CD4-positive, alpha-beta T cell treated with Interleukin-1 beta for 1 hour (primary cell): ENCODE data around the gene ALDH1L1.
"Not testable (repeated sequence)": the region's sequence is repeated elsewhere in the genome, so short reads cannot be mapped to it uniquely, and the experiment has no call there.

Source experiments
- DNase-seq, 2 donors: peaks; one replicate each; pipeline ENCODE4 v3.0.0-alpha.2; 2020 to 2022

Gene ALDH1L1

GRCh38 chr3:126081618-126082361 lies 98.6 kb downstream of the ALDH1L1 start:
- no peak for DNase-seq

- no peak for DNase-seq
Observed at GRCh38 chr3:126080970-126081369, 99.4 kb downstream of the ALDH1L1 start.

DNA sequence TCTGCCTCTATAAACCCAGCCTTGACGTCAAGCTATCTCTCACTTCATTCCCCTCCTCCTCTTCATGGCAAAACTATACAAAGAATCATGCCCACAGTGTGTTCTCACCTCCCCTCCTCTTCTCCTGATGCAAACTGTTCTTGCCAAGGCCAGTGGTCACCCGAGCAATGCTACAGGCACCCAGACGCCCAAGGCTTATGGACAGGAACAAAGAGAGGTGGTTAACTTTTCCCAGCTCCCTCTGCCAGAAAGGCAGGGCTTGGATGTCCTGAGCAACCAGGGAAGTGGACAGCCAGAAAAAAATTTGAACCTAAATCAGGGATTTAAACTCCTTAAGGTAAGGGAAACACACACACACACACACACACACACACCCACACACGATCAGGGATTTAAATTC lies 101.5 kb downstream of the ALDH1L1 start:
- DNase-seq, result no peak

GRCh38 chr3:126077754-126078153 lies 102.6 kb downstream of the ALDH1L1 start:
- no peak for DNase-seq

DNA sequence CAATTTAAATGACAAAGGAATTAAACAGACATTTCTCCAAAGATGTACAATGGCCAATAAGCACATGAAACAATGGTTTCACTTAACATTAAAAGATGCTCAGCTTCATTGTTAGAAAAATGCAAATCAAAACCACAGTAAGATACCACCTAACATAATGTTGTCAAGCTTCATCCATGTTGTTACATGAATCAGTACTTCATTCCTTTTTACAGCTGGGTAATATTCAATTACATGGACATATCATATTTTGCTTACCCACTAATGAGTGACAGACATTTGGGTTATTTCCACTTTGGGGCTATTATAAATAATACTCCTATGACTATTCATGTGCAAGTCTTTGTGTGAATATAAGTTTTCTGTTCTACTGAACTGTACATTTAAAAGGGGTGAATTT lies 104.2 kb downstream of the ALDH1L1 start:
- DNase-seq, result no peak

GRCh38 chr3:126070146-126070545 lies 110.2 kb downstream of the ALDH1L1 start:
- DNase-seq, result no peak

DNA sequence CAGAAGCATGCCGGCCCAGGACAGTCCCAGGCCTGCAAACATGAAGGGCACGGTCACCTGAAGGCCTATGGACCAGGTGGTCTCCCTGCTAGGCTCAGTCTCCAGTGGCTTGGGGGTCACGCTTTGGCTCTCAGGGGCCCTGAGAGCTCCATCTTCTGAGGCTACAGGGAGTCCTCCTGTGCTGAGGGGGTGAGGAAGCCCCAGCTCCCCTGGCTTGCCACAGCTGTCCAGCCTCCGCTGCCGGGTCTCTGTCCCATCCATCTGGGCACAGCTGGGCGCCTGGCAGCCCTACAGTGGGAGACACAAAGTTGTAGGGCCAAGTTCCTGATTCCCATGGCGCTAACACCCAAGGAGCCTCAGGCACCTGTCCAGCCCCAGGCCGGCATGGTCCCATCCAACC lies 112.4 kb downstream of the ALDH1L1 start:
- no peak for DNase-seq

DNA sequence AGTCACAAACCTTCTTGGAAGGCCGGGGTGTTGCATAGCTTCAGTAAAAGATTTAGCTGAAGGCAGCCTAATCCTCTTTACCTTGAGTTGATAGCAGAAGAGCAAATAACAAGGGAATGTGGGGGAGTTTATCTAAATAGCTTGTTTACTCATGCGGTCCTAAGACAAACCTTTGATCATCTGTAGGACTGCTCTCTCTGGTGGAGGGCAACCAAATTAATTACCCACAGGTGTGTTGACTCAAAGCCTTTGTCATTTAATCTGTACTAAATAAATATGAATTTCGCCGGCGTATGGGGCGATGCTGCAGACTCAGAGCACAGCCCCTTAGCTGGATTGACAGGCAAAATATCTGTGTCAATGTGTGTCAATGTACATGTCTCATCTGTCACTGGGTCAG lies 113.7 kb downstream of the ALDH1L1 start:
- not testable (repeated sequence) for DNase-seq

- DNase-seq, result no peak
Observed at GRCh38 chr3:126065876-126066275, 114.5 kb downstream of the ALDH1L1 start.

- no peak for DNase-seq
Observed at GRCh38 chr3:126064627-126065258, 115.6 kb downstream of the ALDH1L1 start.

- no peak for DNase-seq
Observed at GRCh38 chr3:126063358-126063965, 116.9 kb downstream of the ALDH1L1 start.

- DNase-seq, result no peak
Observed at GRCh38 chr3:126061301-126062032, 118.9 kb downstream of the ALDH1L1 start.

DNA sequence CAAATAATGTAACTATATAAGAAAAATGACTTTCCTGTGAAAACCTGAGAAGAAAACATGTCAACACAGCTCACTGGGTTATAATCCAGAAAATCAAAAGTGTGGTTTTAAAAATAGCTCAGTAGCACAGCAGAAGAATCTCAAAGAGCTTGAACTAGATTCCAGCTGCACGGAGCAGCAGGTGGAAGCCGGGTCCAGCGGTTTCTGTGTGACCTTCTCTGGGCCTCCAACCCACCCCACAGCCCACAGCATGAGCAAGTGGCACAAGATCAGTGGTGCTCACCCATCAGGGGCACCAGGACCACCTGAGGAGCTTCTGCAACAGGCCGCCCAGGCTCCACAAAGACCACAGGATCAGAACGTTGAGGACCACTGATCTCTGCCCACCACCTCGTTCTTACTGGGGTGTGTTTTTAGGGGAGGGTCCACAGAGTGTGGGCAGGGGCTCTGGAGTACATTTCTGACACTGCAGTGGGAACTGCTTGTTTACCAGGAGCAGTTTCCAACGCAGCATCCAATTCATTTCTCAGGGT lies 119.7 kb downstream of the ALDH1L1 start:
- no peak for DNase-seq

- no peak for DNase-seq
Observed at GRCh38 chr3:126058666-126059065, 121.7 kb downstream of the ALDH1L1 start.

- DNase-seq, result no peak
Observed at GRCh38 chr3:126057936-126058335, 122.5 kb downstream of the ALDH1L1 start.

DNA sequence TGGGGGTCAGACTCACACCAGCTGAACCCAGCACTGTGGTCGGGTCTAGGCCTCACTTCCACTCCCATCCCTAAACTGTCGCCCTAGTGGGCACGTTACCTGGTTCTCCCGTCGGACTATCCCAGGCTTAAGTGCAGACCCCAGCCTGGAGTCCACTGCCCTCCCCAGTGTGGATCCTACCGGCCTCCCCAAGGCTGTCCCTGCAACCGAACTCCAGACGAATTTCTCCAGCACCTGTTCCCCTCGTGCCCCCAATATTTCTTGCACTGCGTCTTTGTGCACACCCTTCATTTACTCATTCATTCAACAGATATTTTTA lies 122.9 kb downstream of the ALDH1L1 start:
- DNase-seq, result no peak

DNA sequence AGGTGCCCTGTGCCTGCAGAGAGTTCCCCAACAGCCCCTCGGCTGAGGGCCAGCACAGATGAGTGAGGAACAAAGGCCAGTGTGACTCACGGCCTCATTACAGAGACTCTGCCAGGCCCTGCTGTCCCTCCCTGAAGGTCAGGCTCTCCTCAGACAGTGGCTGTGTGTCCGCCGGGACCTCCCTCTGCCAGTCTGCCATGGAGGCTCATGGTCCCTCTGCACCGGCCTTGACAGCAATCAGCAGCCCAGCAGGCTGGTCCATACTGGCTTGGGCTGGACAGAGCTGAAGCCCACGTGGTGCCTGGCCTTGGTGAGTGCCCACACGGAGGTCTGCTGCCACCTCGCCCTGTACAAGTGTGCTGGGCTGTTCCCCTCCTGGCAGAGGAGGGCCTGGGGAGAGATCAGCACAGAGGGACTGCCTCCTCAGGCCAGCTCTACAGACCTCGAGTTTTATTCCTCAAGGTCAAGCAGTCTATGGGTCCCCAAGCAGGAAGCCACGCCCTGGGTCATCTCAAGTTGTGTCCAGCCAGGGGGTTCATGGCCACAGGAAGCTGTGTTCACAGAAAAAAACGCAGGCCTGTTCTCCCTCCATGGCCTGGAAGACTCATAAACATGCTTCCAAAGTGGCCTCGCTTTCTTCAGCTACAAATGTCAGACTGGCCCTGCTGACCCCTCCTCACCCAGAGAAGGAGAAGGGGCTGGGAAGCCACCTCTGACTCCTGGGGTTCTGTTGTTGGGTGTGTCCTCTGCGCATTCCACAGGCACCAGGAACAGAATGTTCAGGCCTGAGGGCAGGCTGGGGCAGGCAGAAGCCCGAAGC lies 123.5 kb downstream of the ALDH1L1 start:
- no peak for DNase-seq

GRCh38 chr3:126056088-126056487 lies 124.3 kb downstream of the ALDH1L1 start:
- no peak for DNase-seq

- DNase-seq, result no peak
Observed at GRCh38 chr3:126054870-126055269, 125.5 kb downstream of the ALDH1L1 start.

DNA sequence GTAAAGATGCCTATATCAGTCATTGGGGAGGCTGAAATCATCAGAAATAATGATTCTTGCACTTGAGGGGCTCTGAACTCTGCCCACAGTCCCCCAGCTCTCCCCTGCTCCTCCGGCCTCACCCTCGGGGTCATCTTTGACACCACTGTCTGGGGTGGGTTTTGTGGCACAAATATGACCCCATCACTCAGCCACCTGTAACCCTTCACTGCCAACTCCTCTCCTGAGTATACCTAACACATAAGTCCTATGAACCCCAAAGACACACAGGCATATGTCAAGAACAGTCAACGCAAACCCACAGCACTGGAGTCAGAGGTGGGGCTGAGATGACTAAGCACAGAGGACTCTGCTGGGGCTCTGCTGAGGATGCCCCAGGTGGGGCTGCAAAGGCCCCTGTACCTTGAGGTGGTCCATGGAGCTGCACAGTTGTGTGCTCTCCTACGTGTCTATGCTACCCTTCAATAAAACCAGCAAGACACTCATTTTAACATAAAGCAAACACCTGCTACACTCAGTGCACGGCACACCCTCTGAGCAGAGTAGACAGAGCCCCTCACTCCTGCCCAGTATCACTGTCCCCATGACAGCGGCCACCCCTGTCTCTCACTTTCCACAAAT lies 126.3 kb downstream of the ALDH1L1 start:
- DNase-seq, result no peak
